PC-9 (cell line): Measurements from ENCODE around the gene SMAD6. TPM values are rescaled to one million over a fixed set of nuclear protein-coding genes. Genes with fewer than 3 reads are reported as not detected.

Experiments used
- BruUV-seq: library from RNA; stranded (reverse); fragments of 400-500 nt; replicated peaks from 2 replicates; lab custom pipeline; 2021; lab: Mats Ljungman, UMichigan
- CTCF ChIA-PET: fragments of 300-600 bp; sonication (Branson Sonifier 250); formaldehyde crosslinking; loops from one replicate; lab custom pipeline; 2022; ENCODE audit warnings: antibody characterized with exemption; lab: Charles Lee
- POLR2A ChIA-PET: fragments of 300-600 bp; sonication (Branson Sonifier 250); formaldehyde crosslinking; loops from one replicate; lab custom pipeline; 2022; ENCODE audit warnings: antibody characterized with exemption; ENCODE audit not compliant: unreplicated experiment; lab: Charles Lee
- DNase-seq, 2 experiments: peaks; one replicate each; pipeline versions ENCODE4 v3.0.0 to v3.0.0-alpha.2; 2015 to 2022; ENCODE audit warnings: mixed read lengths in 1 of 2
- H2AFZ ChIP-seq: fragments of 200-600 bp; sonication (generic); 2 replicates; pipeline ENCODE4 v1.8.1; 2017; ENCODE audit warnings: antibody characterized with exemption
- H3F3A ChIP-seq: fragments of 200-600 bp; sonication (generic); 2 replicates; pipeline ENCODE4 v1.8.1; 2017; ENCODE audit warnings: antibody characterized with exemption, mild to moderate bottlenecking, low read depth; ENCODE audit not compliant: insufficient read depth
- H3K27ac ChIP-seq: fragments of 200-600 bp; sonication (generic); 2 replicates; pipeline ENCODE4 v1.6.1; 2016; ENCODE audit warnings: mixed run types
- H3K27me3 ChIP-seq: fragments of 200-600 bp; sonication (generic); 2 replicates; pipeline ENCODE4 v1.6.1; 2016; ENCODE audit warnings: low read depth, mixed run types; ENCODE audit not compliant: insufficient read depth
- H3K36me3 ChIP-seq: fragments of 200-600 bp; sonication (generic); 2 replicates; pipeline ENCODE4 v1.6.1; 2016; ENCODE audit warnings: low read depth, mixed run types
- H3K4me1 ChIP-seq: fragments of 200-600 bp; sonication (generic); replicated peaks from 2 replicates; pipeline ENCODE4 v1.6.1; 2016; ENCODE audit warnings: mixed run types; ENCODE audit not compliant: insufficient read depth
- H3K4me2 ChIP-seq: fragments of 200-600 bp; sonication (generic); 2 replicates; pipeline ENCODE4 v1.6.1; 2017; ENCODE audit warnings: mixed run types
- H3K4me3 ChIP-seq: fragments of 200-600 bp; sonication (generic); 2 replicates; pipeline ENCODE4 v1.6.1; 2016; ENCODE audit warnings: mixed run types
- H3K79me2 ChIP-seq: fragments of 200-600 bp; sonication (generic); 2 replicates; pipeline ENCODE4 v1.6.1; 2017; ENCODE audit warnings: low read depth, mixed run types
- H3K9me2 ChIP-seq: fragments of 200-600 bp; sonication (generic); 2 replicates; pipeline ENCODE4 v1.8.1; 2017; ENCODE audit warnings: mild to moderate bottlenecking; ENCODE audit not compliant: insufficient read depth
- H3K9me3 ChIP-seq: fragments of 200-600 bp; sonication (generic); 2 replicates; pipeline ENCODE4 v1.8.1; 2016; ENCODE audit warnings: low read depth; ENCODE audit not compliant: insufficient read depth
- H4K20me1 ChIP-seq: fragments of 200-600 bp; sonication (generic); 2 replicates; pipeline ENCODE4 v1.8.1; 2017; ENCODE audit not compliant: insufficient read depth
- EZH2 ChIP-seq: fragments of 200-600 bp; sonication (generic); IDR thresholded peaks from 2 replicates; pipeline ENCODE4 v1.8.0; 2017; ENCODE audit warnings: antibody characterized with exemption, low read depth
- intact Hi-C: fragments of 100-400 bp; cut with micrococcal nuclease; formaldehyde crosslinking; loops from one replicate; pipeline ENCODE4 v1.10.0; 2022; ENCODE audit not compliant: unreplicated experiment
- total RNA-seq: library from RNA; stranded (reverse); gene quantifications from 2 replicates; pipeline ENCODE4 v1.2.3, GENCODE V29; 2021
- TF ChIP-seq, protein P1 (sequence below): fragments of 200-600 bp; sonication (generic); conservative IDR thresholded peaks from 2 replicates; pipeline ENCODE4 v1.6.1; 2017; ENCODE audit warnings: mixed run types, antibody characterized with exemption, mild to moderate bottlenecking, moderate library complexity

SMAD6 gene
- total RNA-seq, 1 experiment from 2014 or later, result 7.1 TPM

GRCh38 chr15:66706225-66706732 lies 4.2 kb downstream of the SMAD6 start:
- H2AFZ ChIP-seq, result no peak overlapping the region
- POLR2A ChIA-PET, result no interaction called here
- peaks cover 36% of the 10 kb centered on the region for H3K79me2 ChIP-seq
- BruUV-seq, result no TSS peak
- no peaks in the 10 kb centered on the region for H3K9me2 ChIP-seq
- CTCF ChIA-PET, result interaction anchor here (0.6 kb wide), 1 partner anchor 130 kb away, joined by 3 read pairs; no protein-coding TSS in a partner anchor
- TF ChIP-seq, protein P1, sequence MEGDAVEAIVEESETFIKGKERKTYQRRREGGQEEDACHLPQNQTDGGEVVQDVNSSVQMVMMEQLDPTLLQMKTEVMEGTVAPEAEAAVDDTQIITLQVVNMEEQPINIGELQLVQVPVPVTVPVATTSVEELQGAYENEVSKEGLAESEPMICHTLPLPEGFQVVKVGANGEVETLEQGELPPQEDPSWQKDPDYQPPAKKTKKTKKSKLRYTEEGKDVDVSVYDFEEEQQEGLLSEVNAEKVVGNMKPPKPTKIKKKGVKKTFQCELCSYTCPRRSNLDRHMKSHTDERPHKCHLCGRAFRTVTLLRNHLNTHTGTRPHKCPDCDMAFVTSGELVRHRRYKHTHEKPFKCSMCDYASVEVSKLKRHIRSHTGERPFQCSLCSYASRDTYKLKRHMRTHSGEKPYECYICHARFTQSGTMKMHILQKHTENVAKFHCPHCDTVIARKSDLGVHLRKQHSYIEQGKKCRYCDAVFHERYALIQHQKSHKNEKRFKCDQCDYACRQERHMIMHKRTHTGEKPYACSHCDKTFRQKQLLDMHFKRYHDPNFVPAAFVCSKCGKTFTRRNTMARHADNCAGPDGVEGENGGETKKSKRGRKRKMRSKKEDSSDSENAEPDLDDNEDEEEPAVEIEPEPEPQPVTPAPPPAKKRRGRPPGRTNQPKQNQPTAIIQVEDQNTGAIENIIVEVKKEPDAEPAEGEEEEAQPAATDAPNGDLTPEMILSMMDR, result 0 out of 2 replicates have a peak, but pooled peaks have one; percentile 22
- no peak for TF ChIP-seq EZH2
- no peaks in the 10 kb centered on the region for H3K36me3 ChIP-seq
- DNase-seq, result no peak
- peaks cover 5% of the 10 kb centered on the region; the same call in 1 of the 2 replicates for H3F3A ChIP-seq
- H4K20me1 ChIP-seq, result no peaks in the 10 kb centered on the region; the same call in 1 of the 2 replicates
- H3K4me2 ChIP-seq, result no peak overlapping the region
- H3K27me3 ChIP-seq, result no peaks in the 10 kb centered on the region
- H3K9me3 ChIP-seq, result no peaks in the 10 kb centered on the region
- no peak overlapping the region for H3K4me3 ChIP-seq
- intact Hi-C loops, result no loop called here
- peaks cover 16% of the 10 kb centered on the region for H3K4me1 ChIP-seq
- H3K27ac ChIP-seq, result no peak overlapping the region

DNA sequence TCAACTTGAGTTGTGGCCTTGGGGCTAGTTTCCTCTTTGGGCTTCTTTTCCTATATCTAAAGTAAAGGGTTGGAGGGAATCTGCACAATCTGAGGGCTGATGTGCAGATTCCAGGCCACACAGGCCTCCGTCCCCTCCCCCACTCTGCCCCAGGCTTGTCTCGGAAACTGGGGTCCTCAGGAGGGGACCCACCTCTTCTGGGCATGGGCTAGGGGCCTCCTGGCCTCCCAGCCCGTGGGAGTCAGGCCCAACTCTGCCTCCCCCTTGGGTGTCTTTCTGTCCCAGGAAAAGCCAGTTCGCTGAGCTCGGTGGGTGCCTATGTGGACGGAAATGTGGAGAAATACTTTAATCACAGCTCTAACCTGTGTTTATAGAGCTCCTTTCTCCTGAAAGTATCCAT lies 4.8 kb downstream of the SMAD6 start:
- H3K79me2 ChIP-seq, result peaks cover 36% of the 10 kb centered on the region

DNA sequence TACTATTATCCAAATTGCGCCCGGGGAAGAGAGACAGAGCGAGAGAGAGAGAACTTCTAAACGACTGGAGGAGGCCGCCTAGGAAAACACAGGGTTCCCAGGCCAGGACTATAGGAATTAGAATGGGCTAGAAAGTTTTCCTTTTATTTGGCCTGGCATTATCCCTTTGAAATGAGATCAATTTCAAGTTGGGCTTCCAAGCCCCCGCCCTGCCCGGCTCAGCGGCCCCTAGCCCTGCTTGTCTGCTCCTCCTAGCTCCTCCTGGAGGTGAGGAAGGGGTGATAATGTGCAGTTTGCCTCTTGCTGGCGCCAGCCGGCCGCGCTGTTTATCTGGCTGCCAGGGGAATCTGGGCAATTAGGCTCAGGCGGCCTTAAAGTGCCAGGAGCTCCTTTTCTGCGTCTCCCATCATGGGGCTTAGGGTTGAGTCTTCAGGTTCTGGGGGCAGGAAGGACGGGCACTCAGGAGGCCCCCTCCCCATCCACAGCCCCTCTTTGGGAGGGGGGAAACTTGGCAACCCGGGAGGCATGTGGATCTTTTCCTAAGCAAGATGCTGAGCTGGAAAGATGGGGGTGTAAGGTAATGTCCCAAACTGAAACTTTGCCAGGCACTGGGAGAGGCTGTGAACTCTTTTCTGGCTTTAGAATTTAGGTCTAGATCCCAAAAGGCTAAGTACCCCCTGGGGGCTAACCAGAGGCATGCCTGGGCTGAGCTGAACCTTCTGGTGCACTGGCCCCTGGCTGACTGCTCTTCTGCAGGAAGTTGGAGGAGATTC lies 5.5 kb downstream of the SMAD6 start:
- POLR2A ChIA-PET, result interaction anchor here (0.6 kb wide), 2 partner anchors 11 to 66 kb away, joined by 3 to 5 read pairs; no protein-coding TSS in a partner anchor
- H3K27ac ChIP-seq, result no peak overlapping the region
- intact Hi-C loops, result no loop called here

More for the DNA sequence above, 4.8 kb downstream of the SMAD6 start:
- no peaks in the 10 kb centered on the region for H3K36me3 ChIP-seq
- peaks cover under 1% of the 10 kb centered on the region; the same call in 1 of the 2 replicates for H3F3A ChIP-seq
- no peak overlapping the region for H3K4me2 ChIP-seq
- H3K27me3 ChIP-seq, result no peaks in the 10 kb centered on the region
- no peaks in the 10 kb centered on the region; the same call in 1 of the 2 replicates for H4K20me1 ChIP-seq
- H2AFZ ChIP-seq, result no peak overlapping the region
- no peak overlapping the region for H3K4me3 ChIP-seq
- POLR2A ChIA-PET, result interaction anchor here (0.6 kb wide), 2 partner anchors 10 to 66 kb away, joined by 3 to 5 read pairs; no protein-coding TSS in a partner anchor
- TF ChIP-seq EZH2, result no peak
- TF ChIP-seq, protein P1, result no peak
- peaks cover 16% of the 10 kb centered on the region for H3K4me1 ChIP-seq
- no peak for DNase-seq
- CTCF ChIA-PET, result interaction anchor here (0.5 to 0.7 kb wide), 3 partner anchors 92 to 130 kb away, joined by 3 to 4 read pairs (median 3); no protein-coding TSS in a partner anchor
- intact Hi-C loops, result no loop called here
- no peak overlapping the region for H3K27ac ChIP-seq
- no TSS peak for BruUV-seq
- H3K9me3 ChIP-seq, result no peaks in the 10 kb centered on the region
- no peaks in the 10 kb centered on the region for H3K9me2 ChIP-seq

More for the DNA sequence above, 5.5 kb downstream of the SMAD6 start:
- Histone ChIP-seq H3K9me3 (no peaks in the 10 kb centered on the region), H3K36me3 (no peaks in the 10 kb centered on the region), H3K4me1 (peaks cover 16% of the 10 kb centered on the region), H3K9me2 (no peaks in the 10 kb centered on the region), H4K20me1 (no peaks in the 10 kb centered on the region; the same call in 1 of the 2 replicates), H3K79me2 (peaks cover 35% of the 10 kb centered on the region), H3K27me3 (no peaks in the 10 kb centered on the region), H3K4me2 (no peak overlapping the region), H3K4me3 (no peak overlapping the region), H2AFZ (no peak overlapping the region), H3F3A (no peaks in the 10 kb centered on the region)
- DNase-seq, result no peak
- no peak for TF ChIP-seq EZH2
- TF ChIP-seq, protein P1, result no peak
- BruUV-seq, result no TSS peak
- CTCF ChIA-PET, result interaction anchor here (0.5 to 0.7 kb wide), 3 partner anchors 92 to 129 kb away, joined by 3 to 4 read pairs (median 3); no protein-coding TSS in a partner anchor
